Activated CD8-positive, alpha-beta memory T cell treated with anti-CD3 and anti-CD28 coated beads for 36 hours (primary cell): Measurements from ENCODE around the gene PKNOX2. TPM values are rescaled to one million over a fixed set of nuclear protein-coding genes. Genes with fewer than 3 reads are reported as not detected.

Source experiments
- CTCF ChIA-PET: fragments of 350-600 bp; sonication (Branson Sonifier 250); formaldehyde crosslinking; loops from one replicate; lab custom pipeline; 2021; ENCODE audit warnings: antibody characterized with exemption; lab: Charles Lee
- POLR2A ChIA-PET: fragments of 350-600 bp; sonication (Branson Sonifier 250); formaldehyde crosslinking; loops from one replicate; lab custom pipeline; 2021; ENCODE audit warnings: antibody characterized with exemption; lab: Charles Lee
- total RNA-seq, 2 experiments: library from RNA; stranded (reverse); gene quantifications; one replicate each; pipeline ENCODE4 v1.2.3, GENCODE V29; 2021

The PKNOX2 gene
- total RNA-seq, 2 experiments from 2014 or later = not detected

- ChIA-PET POLR2A (no interaction called here), CTCF (no interaction called here)
These were observed 106.2 kb downstream of the PKNOX2 start for GRCh38 chr11:125270711-125271110.

- ChIA-PET POLR2A (no interaction called here), CTCF (no interaction called here)
These were observed 107.0 kb downstream of the PKNOX2 start for GRCh38 chr11:125271483-125272091.

GRCh38 chr11:125272092-125272491 is 107.5 kb downstream of the PKNOX2 start:
- POLR2A ChIA-PET = no interaction called here
- CTCF ChIA-PET = no interaction called here

GRCh38 chr11:125272821-125273220 is 108.3 kb downstream of the PKNOX2 start:
- ChIA-PET CTCF (no interaction called here), POLR2A (no interaction called here)

- ChIA-PET CTCF (no interaction called here), POLR2A (no interaction called here)
These were observed 109.0 kb downstream of the PKNOX2 start for GRCh38 chr11:125273519-125274000.

- POLR2A ChIA-PET = no interaction called here
These were observed 109.8 kb downstream of the PKNOX2 start for GRCh38 chr11:125274309-125274708.

GRCh38 chr11:125274774-125275173 is 110.2 kb downstream of the PKNOX2 start:
- POLR2A ChIA-PET = no interaction called here
- CTCF ChIA-PET = no interaction called here

More at GRCh38 chr11:125274309-125274708, 109.8 kb downstream of the PKNOX2 start:
- CTCF ChIA-PET = no interaction called here

- ChIA-PET CTCF (no interaction called here), POLR2A (no interaction called here)
These were observed 111.5 kb downstream of the PKNOX2 start for GRCh38 chr11:125275905-125276618.

- ChIA-PET CTCF (no interaction called here), POLR2A (no interaction called here)
These were observed 112.0 kb downstream of the PKNOX2 start for GRCh38 chr11:125276619-125276976.

GRCh38 chr11:125279676-125280418 is 115.3 kb downstream of the PKNOX2 start:
- ChIA-PET CTCF (no interaction called here), POLR2A (no interaction called here)

GRCh38 chr11:125280646-125281045 is 116.1 kb downstream of the PKNOX2 start:
- CTCF ChIA-PET = no interaction called here
- POLR2A ChIA-PET = no interaction called here

- ChIA-PET CTCF (no interaction called here), POLR2A (no interaction called here)
These were observed 117.5 kb downstream of the PKNOX2 start for GRCh38 chr11:125281831-125282595.

GRCh38 chr11:125282596-125282914 is 118.0 kb downstream of the PKNOX2 start:
- CTCF ChIA-PET = no interaction called here
- POLR2A ChIA-PET = no interaction called here

- POLR2A ChIA-PET = no interaction called here
- CTCF ChIA-PET = no interaction called here
These were observed 119.8 kb downstream of the PKNOX2 start for GRCh38 chr11:125284245-125284850.

GRCh38 chr11:125285844-125286243 is 121.3 kb downstream of the PKNOX2 start:
- CTCF ChIA-PET = no interaction called here
- POLR2A ChIA-PET = no interaction called here

GRCh38 chr11:125286486-125286885 is 121.9 kb downstream of the PKNOX2 start:
- CTCF ChIA-PET = no interaction called here
- POLR2A ChIA-PET = no interaction called here

- CTCF ChIA-PET = no interaction called here
These were observed 123.1 kb downstream of the PKNOX2 start for GRCh38 chr11:125287491-125288210.

GRCh38 chr11:125289419-125290098 is 125.0 kb downstream of the PKNOX2 start:
- ChIA-PET POLR2A (no interaction called here), CTCF (no interaction called here)

More at GRCh38 chr11:125287491-125288210, 123.1 kb downstream of the PKNOX2 start:
- POLR2A ChIA-PET = no interaction called here
